HCT116 (cell line): ENCODE data around the gene MIF4GD. TPM values are rescaled to one million over a fixed set of nuclear protein-coding genes. Genes with fewer than 3 reads are reported as not detected.

Source experiments
- ATAC-seq: fragments of 200-7000 bp; cut with Tn5 transposase; 2 replicates; pipeline ENCODE4 v1.9.1; 2020; ENCODE audit warnings: mild to moderate bottlenecking, moderate library complexity
- BruUV-seq: library from RNA; stranded (reverse); fragments of 400-500 nt; replicated peaks from 2 replicates; lab custom pipeline; 2021; lab: Mats Ljungman, UMichigan
- CTCF ChIA-PET: fragments of 300-600 bp; sonication (Branson Sonifier 250); formaldehyde crosslinking; loops from one replicate; lab custom pipeline; 2021; ENCODE audit warnings: antibody characterized with exemption; lab: Charles Lee
- POLR2A ChIA-PET: fragments of 300-600, 350-600 bp; sonication (Branson Sonifier 250); formaldehyde crosslinking; loops from one replicate; lab custom pipeline; 2021; ENCODE audit warnings: antibody characterized with exemption; lab: Charles Lee
- RAD21 ChIA-PET, 2 experiments: fragments of 300-600 bp; sonication (Branson Sonifier 250); formaldehyde crosslinking; loops; one replicate each; lab custom pipeline; 2023; ENCODE audit warnings: low total read pairs in 2 of 2; ENCODE audit not compliant: uncharacterized antibody in 2 of 2, unreplicated experiment in 2 of 2, low non-redundant PET in 1 of 2; lab: Charles Lee
- DNase-seq: peaks from one replicate; pipeline ENCODE4 v3.0.0-alpha.2; 2010; ENCODE audit warnings: low read depth, low spot score
- H2AFZ ChIP-seq: fragments of 200-600 bp; shearing (Covaris generic), sonication (generic); 2 replicates; pipeline ENCODE4 v1.6.1; 2017; ENCODE audit warnings: low read depth, mixed run types, mixed read lengths, antibody characterized with exemption, low read length; ENCODE audit not compliant: poor library complexity, severe bottlenecking
- H3K27ac ChIP-seq: 2 replicates; pipeline ENCODE4 v1.5.1; 2012; ENCODE audit warnings: low read depth, low read length
- H3K27me3 ChIP-seq: fragments of 200-600 bp; sonication (generic); 2 replicates; pipeline ENCODE4 v1.6.1; 2016; ENCODE audit warnings: mixed run types, low read length, mixed read lengths; ENCODE audit not compliant: insufficient read depth
- H3K36me3 ChIP-seq, 2 experiments: fragments of 200-500 bp in 1 of 2; fragments of 200-600 bp in 1 of 2; sonication (Bioruptor generic) in 1 of 2; sonication (generic) in 1 of 2; 2 replicates each; pipeline versions ENCODE4 v1.5.1 to v1.6.1; 2014 to 2016; ENCODE audit warnings: low read length in 2 of 2, inconsistent platforms in 1 of 2, mixed read lengths in 1 of 2, mixed run types in 1 of 2; ENCODE audit not compliant: insufficient read depth in 2 of 2, control insufficient read depth in 1 of 2
- H3K4me1 ChIP-seq, 2 experiments: fragments of 200-600 bp in 1 of 2; sonication (generic) in 1 of 2; 2 replicates each; pipeline versions ENCODE4 v1.5.1 to v1.6.1; 2012 to 2017; ENCODE audit warnings: low read length in 2 of 2, inconsistent platforms in 1 of 2, mild to moderate bottlenecking in 1 of 2, mixed read lengths in 1 of 2, mixed run types in 1 of 2, moderate library complexity in 1 of 2; ENCODE audit not compliant: insufficient read depth in 2 of 2, control insufficient read depth in 1 of 2
- H3K4me2 ChIP-seq: fragments of 200-600 bp; sonication (generic); 2 replicates; pipeline ENCODE4 v1.6.1; 2017; ENCODE audit warnings: mixed run types, low read length, mixed read lengths
- H3K4me3 ChIP-seq, 2 experiments: fragments of 200-600 bp in 1 of 2; sonication (generic) in 1 of 2; replicated peaks in 1 of 2; 2 replicates each; pipeline ENCODE4 v1.5.1; 2011 to 2016; ENCODE audit warnings: low read length in 2 of 2, control low read depth in 1 of 2, low read depth in 1 of 2, mild to moderate bottlenecking in 1 of 2, mixed read lengths in 1 of 2, mixed run types in 1 of 2
- H3K79me2 ChIP-seq: fragments of 200-600 bp; sonication (generic); 2 replicates; pipeline ENCODE4 v1.6.1; 2017; ENCODE audit warnings: mild to moderate bottlenecking, mixed run types, low read length, moderate library complexity, mixed read lengths; ENCODE audit not compliant: insufficient read depth
- H3K9ac ChIP-seq: fragments of 200-600 bp; sonication (generic); 2 replicates; pipeline ENCODE4 v1.6.1; 2016; ENCODE audit warnings: low read length, mixed read lengths
- H3K9me2 ChIP-seq: fragments of 200-600 bp; sonication (generic), shearing (Covaris generic); 2 replicates; pipeline ENCODE4 v1.6.1; 2017; ENCODE audit warnings: mixed run types, mild to moderate bottlenecking, moderate library complexity; ENCODE audit not compliant: insufficient read depth
- H3K9me3 ChIP-seq, 2 experiments: fragments of 200-500 bp in 1 of 2; fragments of 200-600 bp in 1 of 2; sonication (Bioruptor generic) in 1 of 2; sonication (generic) in 1 of 2; 2 replicates each; pipeline ENCODE4 v1.6.1; 2014 to 2017; ENCODE audit warnings: low read length in 2 of 2, mixed read lengths in 2 of 2, inconsistent platforms in 1 of 2, low read depth in 1 of 2, mild to moderate bottlenecking in 1 of 2, mixed run types in 1 of 2, moderate library complexity in 1 of 2; ENCODE audit not compliant: control insufficient read depth in 1 of 2, insufficient read depth in 1 of 2
- H4K20me1 ChIP-seq: fragments of 200-600 bp; sonication (generic), shearing (Covaris generic); 2 replicates; pipeline ENCODE4 v1.6.1; 2017; ENCODE audit warnings: mixed run types, mild to moderate bottlenecking, moderate library complexity; ENCODE audit not compliant: insufficient read depth
- EGR1 ChIP-seq: IDR thresholded peaks from 2 replicates; pipeline ENCODE4 v1.6.1; 2012; ENCODE audit warnings: low read depth
- EZH2 ChIP-seq: fragments of 200-600 bp; sonication (generic); IDR thresholded peaks from 2 replicates; pipeline ENCODE4 v1.6.1; 2017; ENCODE audit warnings: antibody characterized with exemption, mixed run types
- EZH2phosphoT487 ChIP-seq: fragments of 200-600 bp; IDR thresholded peaks from 2 replicates; pipeline ENCODE4 v1.6.1; 2018; ENCODE audit warnings: antibody characterized with exemption, borderline replicate concordance
- FOSL1 ChIP-seq: IDR thresholded peaks from 2 replicates; pipeline ENCODE4 v1.6.1; 2012; ENCODE audit warnings: low read depth
- POLR2A ChIP-seq: IDR thresholded peaks from 2 replicates; pipeline ENCODE4 v1.7.0; 2011; ENCODE audit warnings: borderline replicate concordance; ENCODE audit not compliant: insufficient read depth, insufficient read length; ENCODE audit errors: extremely low read depth
- SP1 ChIP-seq: IDR thresholded peaks from 2 replicates; pipeline ENCODE4 v1.6.1; 2012; ENCODE audit warnings: low read depth
- YY1 ChIP-seq: IDR thresholded peaks from 2 replicates; pipeline ENCODE4 v1.6.1; 2011; ENCODE audit warnings: low read length, low read depth, moderate library complexity, mild to moderate bottlenecking; ENCODE audit not compliant: insufficient replicate concordance; ENCODE audit errors: extremely low read depth
- ZNF274 ChIP-seq: fragments of 200-500 bp; sonication (Bioruptor generic); IDR thresholded peaks from 2 replicates; pipeline ENCODE4 v1.6.1; 2014; ENCODE audit warnings: mild to moderate bottlenecking, low read depth, low read length, inconsistent platforms
- intact Hi-C: fragments of 100-400 bp; cut with micrococcal nuclease; formaldehyde crosslinking; loops from 2 replicates; pipeline ENCODE4 v1.10.0; 2022
- total RNA-seq: library from RNA; stranded (reverse); gene quantifications from one replicate; pipeline ENCODE4 v1.2.1, GENCODE V29; 2021; ENCODE audit not compliant: unreplicated experiment

MIF4GD gene
- total RNA-seq, 1 experiment from 2014 or later, result 35.2 TPM

- H4K20me1 ChIP-seq, result no peaks in the 10 kb centered on the region
- POLR2A ChIA-PET, result interaction anchor here (0.7 kb wide), 1 partner anchor 18 kb away, joined by 3 read pairs; no protein-coding TSS in a partner anchor
- H3K9ac ChIP-seq, result no peak overlapping the region
- RAD21 ChIA-PET, result no interaction called here
- no peak overlapping the region for H3K4me3 ChIP-seq
- no TSS peak for BruUV-seq
- no peak overlapping the region for H3K4me2 ChIP-seq
- peaks cover 3 to 7% of the 10 kb centered on the region in 2 experiments; a peak in 1 of 4 replicates for H3K36me3 ChIP-seq
- H2AFZ ChIP-seq, result no peak overlapping the region
- no peak for ATAC-seq
- TF ChIP-seq YY1 (no peak), EGR1 (no peak), FOSL1 (no peak), EZH2phosphoT487 (no peak), EZH2 (no peak), POLR2A (no peak), SP1 (no peak), ZNF274 (no peak)
- TF ChIP-seq, all 23 proteins: peak for 0
- Histone ChIP-seq H3K9me2 (no peaks in the 10 kb centered on the region), H3K4me1 (peaks cover 5 to 26% of the 10 kb centered on the region in 2 experiments), H3K79me2 (no peaks in the 10 kb centered on the region), H3K27me3 (no peaks in the 10 kb centered on the region), H3K27ac (no peak overlapping the region; the same call in 1 of the 2 replicates), H3K9me3 (no peaks in the 10 kb centered on the region)
- no peak for DNase-seq
- intact Hi-C loops, result no loop called here
- CTCF ChIA-PET, result interaction anchor here (0.6 to 1.8 kb wide), 2 partner anchors 9 to 19 kb away, joined by 3 to 6 read pairs; no protein-coding TSS in a partner anchor
Measured at GRCh38 chr17:75313941-75314551, 43.0 kb upstream of the MIF4GD start.
